Iris pigment epithelial cell (primary cell): ENCODE measurements around the gene RPEL1.

ENCODE experiments used
- DNase-seq: peaks from one replicate; pipeline ENCODE4 v3.0.0-alpha.2; 2011; ENCODE audit warnings: low read depth

RPEL1 gene

GRCh38 chr10:103280031-103280430, 34.3 kb downstream of the RPEL1 start:
- no peak for DNase-seq

GRCh38 chr10:103280506-103280905, 34.8 kb downstream of the RPEL1 start:
- no peak for DNase-seq

GRCh38 chr10:103281753-103282152, 36.1 kb downstream of the RPEL1 start:
- DNase-seq: peak; percentile 35

GRCh38 chr10:103282961-103283360, 37.3 kb downstream of the RPEL1 start:
- DNase-seq: no peak

GRCh38 chr10:103284170-103284569, 38.5 kb downstream of the RPEL1 start:
- DNase-seq: peak; percentile 67

- no peak for DNase-seq
Measured at GRCh38 chr10:103287992-103288391, 42.3 kb downstream of the RPEL1 start.

- DNase-seq: no peak
Measured at GRCh38 chr10:103291588-103291987, 45.9 kb downstream of the RPEL1 start.

- DNase-seq: peak; percentile 88
Measured at GRCh38 chr10:103295374-103296015, 49.8 kb downstream of the RPEL1 start.
